SU-DHL-6 (cell line): ENCODE results near the gene CCDC198.

Experiments
- EZH2phosphoT487 ChIP-seq: fragments of 200-600 bp; sonication (generic), shearing (Covaris generic); conservative IDR thresholded peaks from 2 replicates; pipeline ENCODE4 v1.6.1; 2018; ENCODE audit warnings: mild to moderate bottlenecking, antibody characterized with exemption, low read length, moderate library complexity, mixed read lengths
- TF ChIP-seq, protein P1 (sequence below): fragments of 200-600 bp; sonication (generic); IDR thresholded peaks from one replicate; pipeline ENCODE4 v1.5.1; 2017; ENCODE audit warnings: antibody characterized with exemption, mild to moderate bottlenecking, low read length, moderate library complexity; ENCODE audit not compliant: insufficient read depth, poor library complexity, severe bottlenecking

- TF ChIP-seq, protein P1, sequence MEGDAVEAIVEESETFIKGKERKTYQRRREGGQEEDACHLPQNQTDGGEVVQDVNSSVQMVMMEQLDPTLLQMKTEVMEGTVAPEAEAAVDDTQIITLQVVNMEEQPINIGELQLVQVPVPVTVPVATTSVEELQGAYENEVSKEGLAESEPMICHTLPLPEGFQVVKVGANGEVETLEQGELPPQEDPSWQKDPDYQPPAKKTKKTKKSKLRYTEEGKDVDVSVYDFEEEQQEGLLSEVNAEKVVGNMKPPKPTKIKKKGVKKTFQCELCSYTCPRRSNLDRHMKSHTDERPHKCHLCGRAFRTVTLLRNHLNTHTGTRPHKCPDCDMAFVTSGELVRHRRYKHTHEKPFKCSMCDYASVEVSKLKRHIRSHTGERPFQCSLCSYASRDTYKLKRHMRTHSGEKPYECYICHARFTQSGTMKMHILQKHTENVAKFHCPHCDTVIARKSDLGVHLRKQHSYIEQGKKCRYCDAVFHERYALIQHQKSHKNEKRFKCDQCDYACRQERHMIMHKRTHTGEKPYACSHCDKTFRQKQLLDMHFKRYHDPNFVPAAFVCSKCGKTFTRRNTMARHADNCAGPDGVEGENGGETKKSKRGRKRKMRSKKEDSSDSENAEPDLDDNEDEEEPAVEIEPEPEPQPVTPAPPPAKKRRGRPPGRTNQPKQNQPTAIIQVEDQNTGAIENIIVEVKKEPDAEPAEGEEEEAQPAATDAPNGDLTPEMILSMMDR = no peak
- TF ChIP-seq EZH2phosphoT487 = no peak
Observed at GRCh38 chr14:57461777-57462320, 31.8 kb downstream of the CCDC198 start.
